Measurements from ENCODE around the gene CREG2. TPM values are rescaled to one million over a fixed set of nuclear protein-coding genes. Genes with fewer than 3 reads are reported as not detected.
A peak's percentile ranks its signal among the peaks of the same experiment; 100 is the strongest.

CREG2 gene
- total RNA-seq, 1 experiment from 2014 or later = 0.21 TPM

DNA sequence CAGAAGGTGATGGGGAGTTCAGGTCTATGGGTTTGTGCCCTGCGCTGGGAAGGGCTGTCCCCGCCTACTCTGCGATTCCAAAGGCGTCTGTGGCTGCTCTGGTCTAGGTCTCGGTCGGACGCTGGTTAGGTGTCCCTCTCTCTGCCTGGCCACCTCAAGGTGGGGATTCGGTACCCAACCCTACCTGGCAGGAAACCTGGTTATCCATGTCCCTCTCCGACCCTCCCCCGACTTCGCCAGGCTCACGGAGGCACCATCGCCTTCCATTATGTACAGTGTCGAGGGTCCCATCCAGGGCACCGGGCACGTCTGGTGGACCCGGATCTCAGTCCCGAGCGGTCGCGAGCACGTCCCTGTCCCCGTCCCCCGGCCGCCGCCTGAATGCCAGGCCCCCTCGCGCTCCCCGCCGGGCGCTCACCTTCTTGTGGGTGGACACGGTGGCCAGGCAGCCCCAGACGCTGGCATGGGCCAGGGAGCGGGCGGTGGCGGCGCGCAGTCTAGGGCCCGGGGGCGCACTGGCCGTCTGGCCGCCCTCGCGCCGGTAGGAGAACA, 628 bp downstream of the CREG2 start:
- no peaks in the 10 kb centered on the region for H3K4me1 ChIP-seq (ENCODE audit: control insufficient read depth, insufficient read depth, low read length)
- H3K9me3 ChIP-seq (ENCODE audit: control insufficient read depth, insufficient read depth, low read depth, low read length) = no peaks in the 10 kb centered on the region
- in situ Hi-C loops (cut with HindIII; ENCODE audit: low pct_unique_long_range_greater_than_20kb, low sequenced_read_pairs) (no loop called here), intact Hi-C loops (cut with micrococcal nuclease; ENCODE audit: unreplicated experiment) (loop anchor here (5.0 kb wide), 1 partner anchor 39 kb away; no protein-coding TSS in a partner anchor)
- TF ChIP-seq, protein P1, sequence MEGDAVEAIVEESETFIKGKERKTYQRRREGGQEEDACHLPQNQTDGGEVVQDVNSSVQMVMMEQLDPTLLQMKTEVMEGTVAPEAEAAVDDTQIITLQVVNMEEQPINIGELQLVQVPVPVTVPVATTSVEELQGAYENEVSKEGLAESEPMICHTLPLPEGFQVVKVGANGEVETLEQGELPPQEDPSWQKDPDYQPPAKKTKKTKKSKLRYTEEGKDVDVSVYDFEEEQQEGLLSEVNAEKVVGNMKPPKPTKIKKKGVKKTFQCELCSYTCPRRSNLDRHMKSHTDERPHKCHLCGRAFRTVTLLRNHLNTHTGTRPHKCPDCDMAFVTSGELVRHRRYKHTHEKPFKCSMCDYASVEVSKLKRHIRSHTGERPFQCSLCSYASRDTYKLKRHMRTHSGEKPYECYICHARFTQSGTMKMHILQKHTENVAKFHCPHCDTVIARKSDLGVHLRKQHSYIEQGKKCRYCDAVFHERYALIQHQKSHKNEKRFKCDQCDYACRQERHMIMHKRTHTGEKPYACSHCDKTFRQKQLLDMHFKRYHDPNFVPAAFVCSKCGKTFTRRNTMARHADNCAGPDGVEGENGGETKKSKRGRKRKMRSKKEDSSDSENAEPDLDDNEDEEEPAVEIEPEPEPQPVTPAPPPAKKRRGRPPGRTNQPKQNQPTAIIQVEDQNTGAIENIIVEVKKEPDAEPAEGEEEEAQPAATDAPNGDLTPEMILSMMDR (IDR thresholded peaks at IDR 0.05) = no peak
- TF ChIP-seq SIN3A (IDR thresholded peaks at IDR 0.05; ENCODE audit: borderline replicate concordance, insufficient read depth, low read depth, low read length) (no peak), TCF7L2 (IDR thresholded peaks at IDR 0.05; ENCODE audit: low read depth, low read length) (no peak), POLR2AphosphoS5 (IDR thresholded peaks at IDR 0.05; ENCODE audit: low read depth, low read length) (no peak)
- TF ChIP-seq, protein P2, sequence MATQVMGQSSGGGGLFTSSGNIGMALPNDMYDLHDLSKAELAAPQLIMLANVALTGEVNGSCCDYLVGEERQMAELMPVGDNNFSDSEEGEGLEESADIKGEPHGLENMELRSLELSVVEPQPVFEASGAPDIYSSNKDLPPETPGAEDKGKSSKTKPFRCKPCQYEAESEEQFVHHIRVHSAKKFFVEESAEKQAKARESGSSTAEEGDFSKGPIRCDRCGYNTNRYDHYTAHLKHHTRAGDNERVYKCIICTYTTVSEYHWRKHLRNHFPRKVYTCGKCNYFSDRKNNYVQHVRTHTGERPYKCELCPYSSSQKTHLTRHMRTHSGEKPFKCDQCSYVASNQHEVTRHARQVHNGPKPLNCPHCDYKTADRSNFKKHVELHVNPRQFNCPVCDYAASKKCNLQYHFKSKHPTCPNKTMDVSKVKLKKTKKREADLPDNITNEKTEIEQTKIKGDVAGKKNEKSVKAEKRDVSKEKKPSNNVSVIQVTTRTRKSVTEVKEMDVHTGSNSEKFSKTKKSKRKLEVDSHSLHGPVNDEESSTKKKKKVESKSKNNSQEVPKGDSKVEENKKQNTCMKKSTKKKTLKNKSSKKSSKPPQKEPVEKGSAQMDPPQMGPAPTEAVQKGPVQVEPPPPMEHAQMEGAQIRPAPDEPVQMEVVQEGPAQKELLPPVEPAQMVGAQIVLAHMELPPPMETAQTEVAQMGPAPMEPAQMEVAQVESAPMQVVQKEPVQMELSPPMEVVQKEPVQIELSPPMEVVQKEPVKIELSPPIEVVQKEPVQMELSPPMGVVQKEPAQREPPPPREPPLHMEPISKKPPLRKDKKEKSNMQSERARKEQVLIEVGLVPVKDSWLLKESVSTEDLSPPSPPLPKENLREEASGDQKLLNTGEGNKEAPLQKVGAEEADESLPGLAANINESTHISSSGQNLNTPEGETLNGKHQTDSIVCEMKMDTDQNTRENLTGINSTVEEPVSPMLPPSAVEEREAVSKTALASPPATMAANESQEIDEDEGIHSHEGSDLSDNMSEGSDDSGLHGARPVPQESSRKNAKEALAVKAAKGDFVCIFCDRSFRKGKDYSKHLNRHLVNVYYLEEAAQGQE (IDR thresholded peaks at IDR 0.05; ENCODE audit: insufficient read depth in 1 of 2, low read depth in 2 of 2, low read length in 1 of 2) = no peak
- ATAC-seq (peak; percentile 76), DNase-seq (ENCODE audit: low read depth, low spot score) (no peak)
- BruUV-seq (replicated peaks) = no TSS peak
- peak overlapping the region; percentile 42 to 43 for H3K4me3 ChIP-seq (ENCODE audit: low read depth in 2 of 2, low read length in 2 of 2)
- ChIA-PET CTCF (interaction anchor here (0.6 to 0.9 kb wide), 9 partner anchors 12 to 196 kb away, joined by 3 to 10 read pairs (median 6); no protein-coding TSS in a partner anchor), POLR2A (no interaction called here)
- H3K27ac ChIP-seq (ENCODE audit: low read length) = no peak overlapping the region
- no peaks in the 10 kb centered on the region for H3K36me3 ChIP-seq (ENCODE audit: control insufficient read depth, insufficient read depth, low read length)
- H3K27me3 ChIP-seq (ENCODE audit: control insufficient read depth, insufficient read depth, low read length) = peaks cover 30% of the 10 kb centered on the region

DNA sequence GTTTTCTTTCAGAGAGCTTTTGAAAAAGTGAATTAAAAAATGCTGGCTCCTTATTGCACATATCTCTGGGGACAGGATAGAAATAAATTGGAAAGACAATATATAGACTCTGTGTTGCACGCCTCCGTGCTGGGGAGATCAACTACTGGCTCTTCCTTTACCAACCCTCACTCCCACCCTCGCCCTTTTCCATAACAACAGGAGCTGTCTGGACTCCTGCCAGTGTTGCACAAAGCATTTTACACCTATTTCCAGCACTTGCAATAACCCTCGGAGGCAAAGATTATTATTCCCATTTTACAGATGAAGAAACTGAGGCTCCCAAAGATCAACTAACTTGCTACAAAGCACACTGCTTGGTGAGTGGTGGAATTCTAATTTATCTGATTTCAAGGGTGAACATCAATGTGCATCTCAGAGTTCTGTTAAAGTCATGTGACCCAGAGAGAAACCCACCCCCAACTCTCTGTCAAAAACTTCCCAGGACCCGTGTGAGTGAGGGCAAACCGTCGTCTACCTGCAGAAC, 4.2 kb downstream of the CREG2 start:
- ATAC-seq (no peak), DNase-seq (ENCODE audit: low read depth, low spot score) (no peak)
- no peaks in the 10 kb centered on the region for H3K4me1 ChIP-seq (ENCODE audit: control insufficient read depth, insufficient read depth, low read length)
- TF ChIP-seq, protein P1 (IDR thresholded peaks at IDR 0.05) = no peak
- TF ChIP-seq TCF7L2 (IDR thresholded peaks at IDR 0.05; ENCODE audit: low read depth, low read length) (no peak), POLR2AphosphoS5 (IDR thresholded peaks at IDR 0.05; ENCODE audit: low read depth, low read length) (no peak), SIN3A (IDR thresholded peaks at IDR 0.05; ENCODE audit: borderline replicate concordance, insufficient read depth, low read depth, low read length) (no peak)
- TF ChIP-seq, protein P2 (IDR thresholded peaks at IDR 0.05; ENCODE audit: insufficient read depth in 1 of 2, low read depth in 2 of 2, low read length in 1 of 2) = no peak
- no peaks in the 10 kb centered on the region for H3K9me3 ChIP-seq (ENCODE audit: control insufficient read depth, insufficient read depth, low read depth, low read length)
- H3K36me3 ChIP-seq (ENCODE audit: control insufficient read depth, insufficient read depth, low read length) = no peaks in the 10 kb centered on the region
- peaks cover 23% of the 10 kb centered on the region for H3K27me3 ChIP-seq (ENCODE audit: control insufficient read depth, insufficient read depth, low read length)
- no peak overlapping the region for H3K4me3 ChIP-seq (ENCODE audit: low read depth in 2 of 2, low read length in 2 of 2)
- POLR2A ChIA-PET = no interaction called here
- CTCF ChIA-PET = no interaction called here
- no TSS peak for BruUV-seq (replicated peaks)
- intact Hi-C loops (cut with micrococcal nuclease; ENCODE audit: unreplicated experiment) (no loop called here), in situ Hi-C loops (cut with HindIII; ENCODE audit: low pct_unique_long_range_greater_than_20kb, low sequenced_read_pairs) (no loop called here)
- H3K27ac ChIP-seq (ENCODE audit: low read length) = no peak overlapping the region
